Testis (tissue), 2 donors: Measurements from ENCODE around the gene TMEM80.

Experiments used
- POLR2A ChIP-seq: fragments of 450-650 bp; IDR thresholded peaks from one replicate; pipeline ENCODE4 v1.6.1; 2017; ENCODE audit warnings: antibody characterized with exemption, mild to moderate bottlenecking, moderate library complexity
- TF ChIP-seq, protein P1 (sequence below), 3 experiments: fragments of 450-650 bp in 2 of 3; fragments of 200-600 bp in 1 of 3; sonication (generic) in 1 of 3; IDR thresholded peaks; one replicate each; pipeline ENCODE4 v1.5.1; 2016 to 2019; ENCODE audit warnings: antibody characterized with exemption in 3 of 3, mild to moderate bottlenecking in 2 of 3, moderate library complexity in 1 of 3

DNA sequence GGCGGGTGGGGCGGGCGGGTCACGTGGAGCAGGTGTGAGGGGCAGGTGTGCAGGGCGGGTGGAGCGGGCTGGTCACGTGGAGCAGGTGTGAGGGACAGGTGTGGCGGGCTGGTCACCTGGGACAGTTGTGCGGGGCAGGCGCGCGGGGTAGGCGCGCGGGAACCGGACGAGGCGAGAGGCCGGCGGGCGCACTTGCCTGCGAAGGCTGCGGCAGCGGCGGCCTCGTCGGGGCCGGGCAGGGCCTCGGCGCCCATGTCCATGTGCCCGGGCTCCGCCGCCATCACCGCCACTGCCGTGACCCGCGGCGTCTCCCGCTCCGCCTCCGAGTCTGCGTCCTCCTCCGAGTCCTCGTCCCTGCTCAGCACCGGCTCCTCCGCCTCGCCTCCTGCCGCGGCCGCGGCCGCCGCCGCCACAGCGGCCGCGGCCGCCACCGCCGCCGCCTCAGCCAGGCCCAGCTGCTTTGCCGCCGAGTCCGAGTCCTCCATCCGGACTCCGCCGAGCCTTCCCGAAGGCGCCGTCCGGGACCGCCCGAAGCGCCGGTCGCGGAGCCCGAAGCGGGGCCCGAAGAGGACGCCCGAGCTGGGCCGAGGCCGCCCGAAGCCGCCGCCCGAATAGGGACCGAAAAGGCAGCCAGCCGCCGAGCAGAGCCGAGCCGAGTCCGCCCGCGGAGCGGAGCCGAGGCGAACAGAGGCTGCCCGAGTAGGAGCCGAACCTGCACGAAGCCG is 891 bp upstream of the TMEM80 start, which contains the start of gene DEAF1:
- TF ChIP-seq, protein P1, sequence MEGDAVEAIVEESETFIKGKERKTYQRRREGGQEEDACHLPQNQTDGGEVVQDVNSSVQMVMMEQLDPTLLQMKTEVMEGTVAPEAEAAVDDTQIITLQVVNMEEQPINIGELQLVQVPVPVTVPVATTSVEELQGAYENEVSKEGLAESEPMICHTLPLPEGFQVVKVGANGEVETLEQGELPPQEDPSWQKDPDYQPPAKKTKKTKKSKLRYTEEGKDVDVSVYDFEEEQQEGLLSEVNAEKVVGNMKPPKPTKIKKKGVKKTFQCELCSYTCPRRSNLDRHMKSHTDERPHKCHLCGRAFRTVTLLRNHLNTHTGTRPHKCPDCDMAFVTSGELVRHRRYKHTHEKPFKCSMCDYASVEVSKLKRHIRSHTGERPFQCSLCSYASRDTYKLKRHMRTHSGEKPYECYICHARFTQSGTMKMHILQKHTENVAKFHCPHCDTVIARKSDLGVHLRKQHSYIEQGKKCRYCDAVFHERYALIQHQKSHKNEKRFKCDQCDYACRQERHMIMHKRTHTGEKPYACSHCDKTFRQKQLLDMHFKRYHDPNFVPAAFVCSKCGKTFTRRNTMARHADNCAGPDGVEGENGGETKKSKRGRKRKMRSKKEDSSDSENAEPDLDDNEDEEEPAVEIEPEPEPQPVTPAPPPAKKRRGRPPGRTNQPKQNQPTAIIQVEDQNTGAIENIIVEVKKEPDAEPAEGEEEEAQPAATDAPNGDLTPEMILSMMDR (IDR thresholded peaks at IDR 0.05), result no peak
- no peak for TF ChIP-seq POLR2A
